SIG-M5 (cell line): ENCODE results near the gene SLC37A4.
"Not testable (repeated sequence)": the region's sequence is repeated elsewhere in the genome, so short reads cannot be mapped to it uniquely, and the experiment has no call there.

Experiments
- DNase-seq: peaks from one replicate; lab custom pipeline; 2025; lab: John Stamatoyannopoulos, UW

The SLC37A4 gene

DNA sequence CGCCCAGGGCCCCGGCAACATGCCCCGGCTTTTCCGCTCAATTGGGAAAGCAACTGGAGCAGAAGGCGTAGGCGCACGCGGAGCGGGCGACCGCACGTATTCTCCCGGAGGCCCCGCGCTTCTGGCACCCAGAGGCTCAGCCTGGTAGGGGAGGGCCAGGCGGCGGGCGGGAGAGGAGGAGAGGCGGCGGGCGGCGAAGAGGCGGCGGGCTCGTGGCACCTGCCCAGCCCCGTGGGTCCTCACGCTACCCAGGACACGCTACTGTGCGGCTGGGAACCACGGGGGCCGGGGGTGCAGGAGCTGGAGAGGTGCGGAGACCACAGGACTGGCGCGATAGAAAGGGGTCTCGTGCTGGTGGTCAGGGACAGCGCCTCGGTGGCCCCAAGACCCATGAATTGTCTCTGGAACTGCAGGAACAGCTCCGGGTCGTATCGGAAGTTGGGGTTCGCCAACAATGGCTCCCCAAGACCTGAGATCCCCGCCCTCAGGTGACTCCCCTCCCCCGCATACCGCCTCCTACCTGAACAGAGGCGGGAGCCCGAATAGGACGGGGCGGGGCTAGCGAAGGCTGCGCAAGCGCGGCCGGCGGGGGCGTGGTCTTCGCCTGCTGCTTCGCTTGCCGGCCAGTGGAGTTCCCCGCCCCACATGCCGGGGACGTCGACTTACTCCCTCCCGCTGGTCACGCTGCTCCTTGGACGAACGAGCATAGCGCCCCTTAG lies at the start of gene SLC37A4:
SLC37A4 (minus strand) TSS at position 549 of the 719 bp plus-strand sequence.
- peak; percentile 71 for DNase-seq

- no peak for DNase-seq
These were observed 48.2 kb upstream of the SLC37A4 start for GRCh38 chr11:119078675-119079420.

DNA sequence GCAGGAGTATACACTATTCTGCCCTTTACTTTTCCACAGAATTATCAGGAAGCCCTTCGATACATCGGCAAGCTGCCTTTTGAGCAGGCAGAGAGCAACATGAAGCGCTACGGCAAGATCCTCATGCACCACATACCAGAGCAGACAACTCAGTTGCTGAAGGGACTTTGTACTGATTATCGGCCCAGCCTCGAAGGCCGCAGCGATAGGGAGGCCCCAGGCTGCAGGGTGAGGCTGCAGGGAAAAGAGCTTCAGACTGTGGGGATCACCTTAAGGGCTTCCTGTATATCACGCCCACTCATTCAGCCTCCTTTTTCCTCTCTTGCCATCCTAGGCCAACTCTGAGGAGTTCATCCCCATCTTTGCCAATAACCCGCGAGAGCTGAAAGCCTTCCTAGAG lies 47.2 kb upstream of the SLC37A4 start:
- DNase-seq = no peak

DNA sequence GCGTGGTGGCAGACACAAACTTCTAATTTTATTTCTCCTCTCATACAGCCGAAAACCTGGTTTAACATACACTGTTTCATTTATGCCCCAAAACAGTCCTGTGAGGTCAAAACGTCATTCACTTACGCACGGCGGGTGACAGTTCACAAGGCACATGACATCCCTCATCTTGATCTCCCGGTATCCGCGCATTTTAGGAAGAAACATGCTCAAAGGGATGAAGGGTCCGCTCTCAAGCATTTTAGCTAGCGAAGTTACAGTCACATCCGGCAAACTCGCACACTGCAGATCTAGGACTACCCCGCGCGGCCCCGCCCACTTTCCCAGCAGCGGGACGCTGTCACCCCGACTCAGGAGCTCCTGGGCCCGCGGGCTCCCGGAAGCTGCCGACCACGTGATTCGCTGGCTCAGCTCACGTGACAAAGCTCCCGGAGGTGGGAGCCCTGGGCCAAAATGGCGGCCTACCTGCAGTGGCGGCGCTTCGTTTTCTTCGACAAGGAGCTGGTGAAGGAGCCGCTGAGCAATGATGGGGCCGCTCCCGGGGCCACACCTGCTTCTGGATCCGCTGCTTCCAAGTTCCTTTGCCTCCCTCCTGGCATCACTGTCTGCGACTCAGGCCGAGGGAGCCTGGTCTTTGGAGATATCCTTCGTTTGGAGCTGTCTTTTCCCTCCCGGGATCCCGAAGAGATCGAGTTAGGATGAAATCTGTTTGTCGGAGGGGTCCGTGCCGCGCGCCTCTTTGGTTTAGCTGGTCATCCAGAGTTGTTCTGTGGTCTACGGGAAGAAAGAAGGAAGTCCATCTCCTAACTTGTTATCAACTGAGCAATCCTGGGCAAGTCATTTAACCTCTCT lies 36.9 kb upstream of the SLC37A4 start, which contains the start of gene VPS11:
VPS11 (plus strand) TSS at position 448 of the 852 bp plus-strand sequence; CDS start at position 454, 6 bp downstream.
- peak; percentile 82 for DNase-seq

DNA sequence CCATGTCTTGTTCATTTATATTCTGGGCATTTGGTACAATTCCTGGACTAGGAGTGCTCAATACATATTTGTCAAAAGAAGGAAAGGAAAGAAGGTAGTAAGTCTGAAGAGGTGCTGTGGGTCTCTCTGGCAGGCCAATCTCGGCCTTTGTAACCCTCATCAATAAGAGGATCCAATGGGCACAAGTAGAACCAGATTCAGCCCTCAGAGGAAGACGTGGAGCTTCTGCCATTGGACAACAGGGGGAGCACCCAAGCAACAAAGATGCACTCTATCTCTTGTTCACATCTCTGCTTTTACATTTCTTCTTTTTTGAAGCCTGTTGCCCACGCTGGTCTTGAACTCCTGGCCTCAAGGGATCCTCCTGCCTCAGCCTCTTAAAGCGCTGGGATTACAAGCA lies 34.7 kb upstream of the SLC37A4 start:
- DNase-seq = no peak

DNA sequence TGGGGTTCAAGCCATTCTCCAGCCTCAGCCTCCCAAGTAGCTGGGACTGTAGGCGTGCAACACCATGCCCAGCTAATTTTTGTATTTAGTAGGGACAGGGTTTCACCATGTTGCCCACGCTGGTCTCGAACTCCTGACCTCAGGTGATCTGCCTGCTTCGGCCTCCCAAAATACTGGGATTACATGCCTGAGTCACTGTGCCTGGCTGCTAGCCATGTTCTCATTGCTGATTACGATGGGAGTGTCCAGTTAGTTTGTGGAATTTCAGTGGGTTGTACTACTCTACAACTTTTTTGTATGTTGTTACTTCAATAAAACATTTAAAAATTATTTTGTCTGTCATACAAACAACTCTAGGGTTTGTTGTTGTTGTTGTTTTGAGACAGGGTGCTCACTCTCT lies 32.1 kb upstream of the SLC37A4 start:
- no peak for DNase-seq

- DNase-seq = no peak
These were observed 30.6 kb upstream of the SLC37A4 start for GRCh38 chr11:119061256-119061655.

- not testable (repeated sequence) for DNase-seq
These were observed 28.5 kb upstream of the SLC37A4 start for GRCh38 chr11:119059128-119059527.

DNA sequence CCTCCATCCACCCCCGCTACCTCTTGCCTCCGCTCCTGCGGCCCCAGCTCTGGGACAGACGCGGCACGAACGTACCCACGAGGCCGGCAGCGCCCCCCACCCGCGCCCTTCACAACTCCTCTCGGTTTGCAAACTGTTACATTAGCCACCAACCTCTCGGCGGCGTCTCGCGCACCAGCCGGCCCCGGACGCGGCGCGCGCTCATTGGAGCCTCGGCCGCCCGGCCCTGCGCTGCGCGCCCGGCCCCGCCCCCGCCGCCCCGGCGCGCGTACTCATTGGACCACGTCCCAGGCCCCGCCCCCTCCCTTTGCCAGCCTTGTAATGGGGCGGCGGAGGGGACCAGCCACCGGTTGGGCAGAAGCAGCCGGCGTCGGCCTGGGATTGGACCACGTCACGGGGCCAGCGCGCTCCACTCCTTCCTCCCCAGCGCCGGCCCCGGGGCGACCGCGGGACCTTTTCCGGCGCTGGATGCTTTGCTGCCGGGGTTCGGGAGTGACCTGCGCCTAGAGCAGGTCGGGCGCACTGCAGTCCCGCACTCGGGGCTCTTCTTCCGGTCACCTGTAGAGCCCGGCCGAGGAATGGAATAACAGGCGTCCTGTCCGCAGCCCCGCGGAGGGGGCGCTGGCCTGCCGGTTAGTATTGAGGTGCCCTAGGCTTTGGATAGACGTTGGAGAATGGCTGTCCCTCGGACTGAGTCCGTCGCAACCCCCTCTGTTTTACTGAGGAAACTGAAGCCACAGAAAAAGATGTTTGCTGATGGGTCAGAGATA lies 26.5 kb upstream of the SLC37A4 start, which contains the start of gene HYOU1:
HYOU1 (minus strand) TSS at position 206 of the 770 bp plus-strand sequence. CDS start 1,045 bp downstream, outside the sequence.
- DNase-seq = peak; percentile 35

DNA sequence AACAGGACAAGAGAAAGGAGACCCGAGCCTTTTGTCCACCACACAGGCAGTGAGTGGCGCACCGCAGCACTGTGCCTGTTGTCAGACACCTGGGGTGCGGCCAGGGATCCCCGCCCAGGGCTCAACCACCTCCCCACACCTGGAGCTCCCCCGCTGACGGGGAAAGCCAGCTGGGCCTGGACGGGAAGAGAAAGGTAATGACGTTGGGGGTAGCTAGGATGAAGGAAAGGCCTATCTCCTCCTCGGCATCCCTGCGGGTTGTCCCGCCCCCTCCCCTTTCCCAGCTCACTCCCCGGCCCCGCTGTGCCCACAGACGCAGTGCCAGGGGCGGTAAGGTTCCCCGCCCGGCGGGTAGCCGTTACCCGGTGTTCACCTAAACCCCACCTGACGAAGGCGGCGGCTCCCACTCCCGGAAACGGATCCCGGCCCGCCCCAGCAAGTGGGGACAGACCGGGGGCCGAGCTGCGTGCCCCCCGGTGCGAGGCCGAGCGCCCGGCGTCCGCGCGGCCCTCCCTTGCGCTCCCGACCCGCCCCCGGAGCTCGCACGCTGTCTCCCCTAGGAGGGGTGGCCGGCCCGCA lies 25.8 kb upstream of the SLC37A4 start:
- no peak for DNase-seq

GRCh38 chr11:119055901-119056300 lies 25.2 kb upstream of the SLC37A4 start:
- DNase-seq = no peak

- DNase-seq = no peak
These were observed 23.7 kb upstream of the SLC37A4 start for GRCh38 chr11:119054418-119054817.

GRCh38 chr11:119052163-119052814 lies 21.6 kb upstream of the SLC37A4 start:
- no peak for DNase-seq

GRCh38 chr11:119051440-119052162 lies 20.9 kb upstream of the SLC37A4 start:
- no peak for DNase-seq

DNA sequence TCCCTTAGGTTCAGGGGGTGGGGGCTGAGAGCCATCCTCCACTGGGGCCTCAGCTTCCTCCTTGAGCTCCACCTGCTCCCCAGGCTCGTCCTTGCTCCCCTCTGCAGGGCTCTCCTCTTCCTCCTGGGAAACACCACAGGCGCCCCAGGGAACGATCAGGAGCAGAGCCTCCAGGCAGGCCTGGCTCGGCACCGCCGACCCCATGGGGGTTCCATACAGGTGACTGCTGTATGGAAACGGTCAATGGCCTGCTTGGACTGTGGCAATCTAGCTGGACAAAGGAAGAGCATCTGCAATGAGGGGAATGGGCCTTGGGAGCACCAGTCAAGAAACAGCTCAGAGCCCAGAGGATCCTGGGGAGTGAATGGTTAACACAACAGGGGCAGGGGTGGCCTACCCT lies 18.4 kb upstream of the SLC37A4 start:
- DNase-seq = no peak

GRCh38 chr11:119048644-119049043 lies 18.0 kb upstream of the SLC37A4 start:
- DNase-seq = no peak

DNA sequence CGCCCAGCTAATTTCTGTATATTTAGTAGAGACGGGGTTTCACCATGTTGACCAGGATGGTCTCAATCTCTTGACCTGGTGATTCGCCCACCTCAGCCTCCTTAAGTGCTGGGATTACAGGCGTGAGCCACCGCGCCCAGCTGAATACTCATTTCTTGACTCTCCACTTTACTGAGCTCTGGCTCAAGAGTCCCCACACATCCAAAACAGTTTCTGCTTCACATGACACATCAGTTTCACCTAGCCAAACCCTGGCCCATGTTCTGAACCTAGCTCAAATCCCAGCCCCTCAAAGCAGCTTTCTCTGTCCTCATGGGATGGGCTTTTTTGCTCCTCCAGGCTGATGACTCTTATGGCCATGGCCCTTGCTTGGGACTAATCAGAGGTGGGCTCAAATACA lies 16.5 kb upstream of the SLC37A4 start:
- DNase-seq = no peak

- no peak for DNase-seq
These were observed 15.8 kb upstream of the SLC37A4 start for GRCh38 chr11:119046489-119046888.

DNA sequence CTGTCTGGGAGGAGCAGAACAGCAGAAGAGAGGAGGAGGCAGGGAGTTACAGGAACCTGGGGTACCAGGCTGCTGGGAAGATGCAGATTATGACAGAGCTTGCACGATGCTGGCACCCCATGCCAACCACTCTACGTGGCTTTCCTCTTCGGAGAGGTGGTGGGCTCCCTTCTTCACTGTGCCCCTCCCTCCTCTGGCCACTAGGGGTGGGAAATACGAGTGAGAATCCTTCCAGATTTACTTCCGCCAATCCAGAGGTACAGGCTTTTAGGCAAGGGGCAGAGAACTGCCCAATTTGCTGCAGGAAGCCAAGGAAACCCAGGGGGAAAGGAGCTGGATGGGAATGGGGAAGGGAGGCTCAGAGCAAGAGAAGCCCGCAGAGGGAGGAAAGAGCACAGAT lies 14.0 kb upstream of the SLC37A4 start:
- DNase-seq = no peak

DNA sequence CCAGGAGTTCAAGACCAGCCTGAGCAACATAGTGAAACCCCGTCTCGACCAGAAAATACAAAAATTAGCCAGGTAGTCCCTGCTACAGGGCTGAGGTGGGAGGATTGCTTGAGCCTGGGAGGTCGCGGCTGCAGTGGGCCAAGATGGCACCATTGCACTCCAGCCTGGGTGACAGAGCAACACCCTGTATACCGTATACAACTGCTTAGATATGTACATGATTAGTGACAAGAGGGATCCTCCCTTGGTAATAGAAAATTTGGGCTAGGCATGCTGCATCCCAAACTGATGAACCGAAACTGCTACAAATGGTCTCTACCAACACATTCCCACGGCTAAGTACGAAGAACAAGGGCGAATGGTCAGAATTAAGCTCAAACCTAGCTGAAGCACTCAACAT lies 12.2 kb upstream of the SLC37A4 start:
- DNase-seq = no peak
